Skeletal muscle cell (primary cell): Measurements from ENCODE around the gene ST7.
A peak's percentile ranks its signal among the peaks of the same experiment; 100 is the strongest.

Source experiments
- DNase-seq: peaks from one replicate; pipeline ENCODE4 v3.0.0-alpha.2; 2010; ENCODE audit warnings: low read depth
- H3K4me3 ChIP-seq: 2 replicates; pipeline ENCODE4 v1.5.1; 2011; ENCODE audit warnings: low read depth, mild to moderate bottlenecking, control low read depth, low read length, moderate library complexity

Gene ST7

GRCh38 chr7:117001283-117001682, 48.0 kb downstream of the ST7 start:
- no peak for DNase-seq
- no peak overlapping the region for H3K4me3 ChIP-seq

- no peak overlapping the region for H3K4me3 ChIP-seq
- DNase-seq: no peak
Measured at GRCh38 chr7:117004899-117005298, 51.6 kb downstream of the ST7 start.

GRCh38 chr7:117005449-117005848, 52.1 kb downstream of the ST7 start:
- DNase-seq: no peak
- no peak overlapping the region for H3K4me3 ChIP-seq

GRCh38 chr7:117006907-117007684, 53.8 kb downstream of the ST7 start:
- no peak for DNase-seq
- no peak overlapping the region for H3K4me3 ChIP-seq

- DNase-seq: no peak
- H3K4me3 ChIP-seq: no peak overlapping the region
Measured at GRCh38 chr7:117008118-117008885, 55.0 kb downstream of the ST7 start.

- no peak overlapping the region for H3K4me3 ChIP-seq
- DNase-seq: peak; percentile 49
Measured at GRCh38 chr7:117008886-117009531, 55.7 kb downstream of the ST7 start.

- no peak for DNase-seq
- H3K4me3 ChIP-seq: no peak overlapping the region
Measured at GRCh38 chr7:117009705-117010361, 56.5 kb downstream of the ST7 start.

GRCh38 chr7:117010375-117011133, 57.3 kb downstream of the ST7 start:
- no peak overlapping the region for H3K4me3 ChIP-seq
- DNase-seq: no peak

- no peak overlapping the region for H3K4me3 ChIP-seq
- DNase-seq: no peak
Measured at GRCh38 chr7:117011419-117012260, 58.3 kb downstream of the ST7 start.

- no peak overlapping the region for H3K4me3 ChIP-seq
- DNase-seq: no peak
Measured at GRCh38 chr7:117012284-117012683, 59.0 kb downstream of the ST7 start.

- H3K4me3 ChIP-seq: no peak overlapping the region
- DNase-seq: no peak
Measured at GRCh38 chr7:117012696-117013095, 59.4 kb downstream of the ST7 start.

GRCh38 chr7:117014099-117014656, 60.9 kb downstream of the ST7 start:
- no peak overlapping the region for H3K4me3 ChIP-seq
- no peak for DNase-seq

GRCh38 chr7:117014673-117015133, 61.4 kb downstream of the ST7 start:
- H3K4me3 ChIP-seq: no peak overlapping the region
- no peak for DNase-seq

- no peak overlapping the region for H3K4me3 ChIP-seq
- no peak for DNase-seq
Measured at GRCh38 chr7:117015258-117016184, 62.2 kb downstream of the ST7 start.

- no peak overlapping the region for H3K4me3 ChIP-seq
- no peak for DNase-seq
Measured at GRCh38 chr7:117017017-117017451, 63.7 kb downstream of the ST7 start.

- DNase-seq: no peak
- H3K4me3 ChIP-seq: no peak overlapping the region
Measured at GRCh38 chr7:117017702-117018266, 64.5 kb downstream of the ST7 start.

GRCh38 chr7:117018713-117019112, 65.4 kb downstream of the ST7 start:
- no peak for DNase-seq
- no peak overlapping the region for H3K4me3 ChIP-seq
